Stimulated activated CD4-positive, alpha-beta T cell treated with anti-CD3 and anti-CD28 coated beads, Interleukin-15, amount 100 ng/mL, for 48 hours (primary cell): Measurements from ENCODE around the gene TTC28.

Experiments
- DNase-seq, 2 donors: peaks; one replicate each; pipeline ENCODE4 v3.0.0-alpha.2; 2020; ENCODE audit warnings: low read depth in 2 of 2

Gene TTC28

DNA sequence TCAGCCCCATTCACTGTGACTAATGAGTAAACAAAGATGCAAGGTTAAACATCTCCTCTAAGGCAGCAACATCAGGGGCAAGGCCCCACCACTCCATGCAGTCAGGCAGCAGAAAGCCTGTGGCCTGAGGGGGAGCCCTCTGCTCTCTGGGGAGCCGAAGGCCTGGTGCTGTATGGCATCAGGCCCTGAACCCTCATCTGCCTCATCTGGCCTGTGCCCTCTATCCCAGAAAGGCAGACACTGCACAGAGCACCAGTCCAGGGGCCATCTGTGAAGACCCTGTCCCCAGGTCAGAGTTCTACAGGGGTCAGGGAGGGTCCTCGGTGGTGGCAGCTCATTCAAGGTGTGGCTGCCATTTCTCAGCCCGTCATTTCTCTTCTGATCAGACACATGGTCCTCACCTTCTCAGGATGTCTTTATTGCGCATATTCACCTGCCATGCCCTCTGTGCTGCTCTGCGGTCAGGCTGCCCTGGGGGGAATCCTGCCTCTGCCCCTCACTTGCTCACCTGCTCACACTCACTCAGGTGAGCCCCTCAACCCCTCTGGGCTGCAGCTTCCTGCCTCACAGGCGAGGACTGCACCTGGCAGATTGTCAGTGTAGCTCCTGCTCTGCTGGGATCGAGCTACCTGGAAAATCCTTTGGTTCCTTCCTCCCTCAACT, 657.5 kb downstream of the TTC28 start:
- DNase-seq, result no peak

DNA sequence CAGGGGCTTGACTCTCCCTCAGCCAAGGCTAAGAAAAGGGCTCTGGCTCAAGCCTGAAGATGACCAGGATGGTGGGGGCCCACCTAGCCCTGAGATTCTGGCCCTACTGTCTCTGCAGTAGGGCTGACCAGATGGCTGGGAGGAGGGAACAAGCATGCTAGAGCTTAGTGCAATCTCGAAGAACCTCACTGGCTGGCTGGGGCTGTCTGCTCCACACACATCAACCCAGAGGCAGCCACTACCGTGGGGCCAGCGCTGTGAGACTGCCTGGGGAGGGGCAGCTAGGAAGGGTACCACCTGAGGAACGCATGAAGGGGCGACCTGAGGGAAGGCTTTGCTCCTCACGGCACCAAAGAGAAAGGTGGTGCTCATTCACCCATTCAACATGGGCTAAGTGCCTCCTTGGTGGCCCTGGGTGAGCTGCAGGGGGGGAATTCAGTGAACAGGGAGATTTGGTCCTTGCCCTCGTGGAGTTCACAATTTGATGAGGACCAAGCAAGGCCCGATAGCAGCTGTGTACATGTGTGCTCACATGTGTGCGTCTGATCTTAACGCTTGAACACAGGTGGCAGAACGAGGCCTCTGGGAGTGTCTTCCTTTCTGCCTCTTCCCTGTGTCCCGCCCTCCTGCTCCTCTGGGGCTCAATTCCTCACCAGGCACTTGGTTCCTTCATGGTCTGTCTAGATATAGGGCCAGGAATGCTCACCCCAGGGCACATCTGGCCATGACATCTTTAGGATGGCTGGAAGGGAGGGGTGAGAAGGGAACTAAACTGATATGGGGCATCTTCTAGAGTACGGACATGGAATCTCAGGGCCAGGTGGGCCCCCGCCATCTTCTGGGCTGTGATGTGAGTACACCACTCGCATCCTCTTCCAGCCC, 658.3 kb downstream of the TTC28 start:
- no peak for DNase-seq

DNA sequence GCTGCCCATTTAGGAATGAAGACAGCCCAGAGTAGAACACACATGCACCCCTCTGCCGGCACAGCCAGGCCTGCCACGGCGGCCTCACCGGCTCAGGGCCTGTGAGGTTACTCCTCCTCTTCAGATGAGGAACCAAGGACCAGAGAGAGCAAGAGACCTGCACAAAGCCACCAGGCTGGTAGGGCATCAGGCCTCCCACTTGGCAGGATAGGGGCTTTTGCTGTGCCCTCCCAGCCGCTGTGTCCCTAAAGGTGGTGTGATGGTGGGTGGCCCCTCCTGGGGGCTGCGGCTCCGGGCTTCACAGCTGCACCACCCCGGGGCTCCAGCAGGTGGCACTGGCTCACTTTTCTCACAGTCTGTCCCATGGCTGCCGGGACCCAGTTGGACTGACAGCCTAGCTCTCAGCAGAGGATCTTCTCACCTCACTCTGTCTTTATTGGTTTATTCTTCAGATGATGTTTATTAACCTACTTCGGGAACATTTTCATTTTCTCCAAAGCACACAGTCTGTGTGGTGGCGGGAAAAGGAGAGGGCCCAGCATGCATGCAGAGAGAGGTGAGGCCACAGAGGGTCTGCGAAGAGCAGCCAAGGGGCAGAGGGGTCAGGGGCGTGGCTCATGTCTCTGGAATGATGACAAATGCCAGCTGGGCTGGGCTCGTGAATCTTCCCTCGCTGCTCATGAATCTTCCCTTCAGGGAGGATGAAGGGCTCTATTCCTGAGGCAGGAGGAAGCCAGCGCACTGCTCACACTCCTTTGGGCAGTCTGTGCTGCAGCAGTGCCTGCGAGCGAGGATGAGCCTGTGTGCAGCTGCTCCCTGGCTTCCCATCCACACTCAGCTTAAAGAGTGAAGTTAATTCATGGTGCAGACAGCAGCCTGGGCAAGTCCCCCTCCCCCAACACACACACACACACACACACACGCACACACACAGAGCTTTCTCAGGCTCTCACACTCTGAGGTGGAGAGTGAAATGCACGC, 659.5 kb downstream of the TTC28 start:
- DNase-seq, result peak; percentile 37 to 49

DNA sequence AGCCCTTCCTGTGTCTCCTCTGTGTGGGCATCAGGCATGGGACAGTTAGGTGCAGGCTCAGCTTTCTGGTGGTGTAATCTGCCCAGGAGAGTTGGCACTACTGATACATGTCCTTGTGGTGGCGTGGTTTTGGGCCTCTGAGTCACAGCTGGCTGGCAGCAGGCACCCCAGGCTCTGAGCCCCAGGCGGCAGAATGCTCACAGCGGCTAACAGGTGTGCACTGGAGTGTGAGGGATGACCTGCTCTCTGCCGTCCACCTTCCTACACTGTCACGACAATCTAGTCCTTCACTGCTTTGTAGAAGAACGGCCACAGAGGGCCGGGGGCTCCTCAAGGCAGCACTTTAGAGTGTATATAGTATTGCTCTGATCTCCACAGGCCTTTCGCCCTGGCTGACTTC, 660.3 kb downstream of the TTC28 start:
- DNase-seq, result no peak

DNA sequence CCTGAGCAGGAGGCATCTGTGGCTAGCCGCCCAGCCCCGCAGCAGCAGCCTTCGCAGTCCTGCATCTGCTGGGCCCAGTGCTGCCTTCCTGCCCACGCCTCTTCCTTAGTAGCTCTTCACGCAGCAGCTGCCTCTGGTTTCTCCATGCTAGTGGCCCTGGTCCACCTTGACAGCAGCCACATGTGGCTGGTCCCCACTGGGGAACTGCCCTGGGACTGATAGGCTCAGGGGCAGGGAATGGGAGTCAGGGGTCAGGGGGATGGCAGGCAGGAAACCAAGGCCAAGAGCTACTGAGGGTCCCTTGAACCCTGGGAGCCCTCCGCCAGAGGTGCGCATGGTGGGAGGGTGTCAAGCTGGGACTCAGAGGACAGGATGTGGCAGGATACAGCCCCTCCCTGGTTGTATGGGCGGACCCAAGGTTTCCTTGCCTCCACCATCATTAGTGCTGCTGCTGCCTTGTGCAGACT, 661.1 kb downstream of the TTC28 start:
- no peak for DNase-seq

DNA sequence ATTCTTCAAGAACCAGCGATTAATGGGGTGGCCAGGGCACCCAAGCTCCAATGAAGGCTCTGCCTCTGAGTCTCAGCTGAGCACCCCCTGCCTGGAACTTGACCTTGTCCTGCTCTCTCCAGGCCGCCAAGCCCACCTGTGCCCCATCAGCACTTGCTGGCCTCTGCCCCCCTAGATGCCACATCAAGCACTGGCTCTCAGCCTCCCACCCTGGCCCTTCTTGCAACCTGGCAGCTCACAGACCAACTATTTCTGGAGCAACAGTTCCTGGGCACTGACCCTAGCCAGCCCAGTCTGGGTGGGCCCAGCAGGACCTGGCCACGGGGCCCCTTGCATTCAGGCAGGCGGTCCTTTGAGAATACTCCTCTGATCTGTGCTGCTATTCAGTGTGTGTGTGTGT, 661.8 kb downstream of the TTC28 start:
- DNase-seq, result no peak

DNA sequence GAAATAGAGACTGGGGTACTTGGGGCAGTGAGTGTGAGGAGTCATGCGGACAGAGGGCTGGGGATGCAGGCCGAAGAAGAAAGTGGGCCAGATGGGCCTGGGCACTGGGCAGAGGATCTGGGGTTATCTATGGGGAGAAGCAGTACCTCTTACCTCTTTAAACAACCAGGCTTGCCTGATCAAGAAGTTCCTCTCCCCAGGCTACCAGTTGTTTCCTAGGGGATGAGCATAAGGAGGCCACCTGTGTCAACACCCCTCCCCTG, 662.2 kb downstream of the TTC28 start:
- no peak for DNase-seq

DNA sequence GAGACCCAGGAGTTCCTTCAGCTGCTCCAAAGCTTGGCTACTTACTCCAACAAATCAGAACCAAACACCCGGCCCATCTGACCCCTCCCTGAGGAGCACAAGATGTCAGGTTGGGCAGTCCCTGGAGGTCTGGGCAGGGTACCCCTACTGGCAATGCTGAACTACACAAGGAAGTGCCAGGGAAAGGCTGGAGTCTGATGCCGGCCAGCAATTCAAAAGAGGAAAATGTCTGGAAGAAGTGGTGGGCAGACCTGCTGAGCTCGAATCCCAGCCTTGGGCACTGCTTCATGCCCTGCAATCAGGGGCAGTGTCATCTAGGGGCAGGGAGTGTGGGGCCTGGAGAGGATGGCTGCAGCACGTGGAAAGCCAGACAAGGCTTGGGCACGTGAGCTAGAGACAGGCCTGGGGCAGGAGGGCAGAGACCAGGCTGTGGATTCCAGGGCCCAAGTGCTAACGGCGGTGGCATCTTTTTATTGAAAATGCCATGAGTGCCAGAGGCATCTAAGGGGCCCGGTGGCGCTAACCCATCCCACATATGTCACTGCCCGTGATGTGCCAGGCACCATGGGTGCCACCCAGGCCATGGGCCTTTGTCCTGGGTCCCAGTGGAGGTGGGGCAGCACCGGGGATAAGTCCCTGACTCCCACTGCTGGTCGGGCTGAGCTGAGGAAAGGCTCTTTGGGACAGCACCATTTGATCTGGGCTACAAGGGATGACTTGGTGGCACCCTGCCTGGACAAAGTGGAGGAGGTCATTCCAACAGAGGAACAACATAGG, 662.7 kb downstream of the TTC28 start:
- no peak for DNase-seq

DNA sequence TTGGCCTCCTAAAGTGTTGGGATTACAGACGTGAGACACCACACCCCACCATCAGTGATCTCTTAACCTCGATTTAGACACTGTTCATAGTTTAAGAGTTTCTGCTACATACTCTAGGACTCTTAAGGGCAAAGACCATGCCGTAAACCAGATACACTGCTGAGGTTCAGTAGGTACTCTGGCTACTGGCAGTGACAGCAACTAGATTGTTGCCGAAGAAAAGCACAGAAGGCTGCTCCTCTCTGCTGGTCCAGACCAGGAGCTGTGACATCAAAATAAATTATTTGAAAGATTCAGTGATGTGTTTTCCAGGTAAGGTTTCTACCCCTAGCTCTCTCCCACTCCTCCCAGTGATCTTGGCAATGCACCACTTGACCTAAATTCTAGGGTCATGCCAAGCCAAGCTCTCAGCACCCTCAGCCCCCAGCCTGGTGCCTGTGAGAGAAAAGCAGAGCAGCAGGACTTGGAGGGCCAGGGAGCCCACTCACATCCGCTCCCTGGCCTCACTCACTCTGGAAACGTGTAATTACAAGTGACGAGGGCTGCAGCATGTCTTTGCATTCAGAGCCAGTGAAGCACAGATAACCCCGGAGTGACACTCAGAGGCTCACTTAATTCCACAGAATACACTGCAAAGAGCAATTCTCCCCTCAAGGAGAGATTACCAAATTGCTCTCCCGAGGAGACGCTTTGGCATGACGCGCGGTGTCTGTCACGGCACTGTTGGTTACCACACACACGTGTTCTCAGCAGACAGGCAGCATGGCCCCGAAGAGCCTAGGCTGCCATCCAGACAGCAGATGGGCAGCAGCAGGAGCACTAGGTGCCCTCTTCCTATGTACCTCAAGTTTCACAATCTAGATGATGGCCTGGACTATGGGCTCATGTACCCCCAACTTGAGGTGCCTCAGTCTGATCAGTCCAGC, 663.7 kb downstream of the TTC28 start:
- no peak for DNase-seq

DNA sequence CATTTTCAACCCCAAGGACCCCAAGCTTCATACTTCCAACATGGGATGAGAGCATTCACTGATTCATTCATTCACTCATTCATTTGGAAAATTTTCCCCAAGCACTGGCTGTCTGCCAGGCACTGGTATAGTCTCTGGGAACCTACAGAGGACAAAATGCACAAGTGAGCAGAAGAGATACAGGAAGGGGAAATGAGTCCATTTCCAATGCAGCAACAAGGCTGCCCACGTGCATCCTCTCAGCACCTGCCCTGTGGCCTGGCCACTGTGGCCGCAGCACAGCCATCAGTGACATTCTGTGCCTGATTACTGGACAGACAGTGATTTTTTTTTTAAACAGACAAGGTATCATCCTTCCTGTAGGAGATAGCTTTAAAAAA, 664.6 kb downstream of the TTC28 start:
- DNase-seq, result no peak

DNA sequence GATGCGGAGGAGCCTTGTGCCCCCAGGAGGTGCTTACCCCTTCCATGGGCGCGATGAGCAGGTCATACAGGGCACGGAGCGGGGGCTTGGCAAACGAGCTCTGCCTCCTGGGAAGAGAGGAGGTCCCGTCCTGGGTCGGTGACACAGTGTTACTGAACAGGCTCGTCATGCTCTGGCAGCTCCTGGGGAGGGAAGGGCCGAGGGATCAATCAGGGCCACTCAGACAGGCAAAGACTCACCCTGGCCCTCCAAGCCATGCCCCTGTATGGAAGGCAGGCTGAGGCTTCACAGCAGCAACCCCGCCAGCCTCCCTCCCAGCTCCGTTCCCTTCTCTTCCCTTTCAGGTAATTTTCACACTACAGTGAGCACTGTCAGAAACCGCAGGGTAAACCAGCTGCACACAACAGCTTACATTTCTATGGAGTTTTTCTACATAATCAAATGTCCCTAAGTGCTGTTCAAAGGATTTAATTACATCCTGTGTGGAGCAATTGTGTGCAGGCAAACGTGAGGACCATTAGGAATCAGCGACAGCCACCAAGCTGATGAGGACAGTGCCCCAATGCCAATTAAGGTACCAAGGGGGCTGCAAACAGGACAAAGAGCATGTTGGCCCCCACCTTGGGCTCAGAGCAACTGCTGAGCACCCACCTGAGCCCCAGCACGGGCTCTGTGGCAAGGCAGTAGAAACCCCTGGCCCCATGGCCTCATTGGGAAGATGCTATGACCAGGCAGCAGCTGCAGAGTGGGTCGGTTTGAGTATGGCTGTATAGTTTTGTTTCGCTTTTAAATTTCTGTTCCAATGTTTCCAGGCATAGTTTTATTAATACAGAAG, 665.2 kb downstream of the TTC28 start:
- DNase-seq, result no peak

DNA sequence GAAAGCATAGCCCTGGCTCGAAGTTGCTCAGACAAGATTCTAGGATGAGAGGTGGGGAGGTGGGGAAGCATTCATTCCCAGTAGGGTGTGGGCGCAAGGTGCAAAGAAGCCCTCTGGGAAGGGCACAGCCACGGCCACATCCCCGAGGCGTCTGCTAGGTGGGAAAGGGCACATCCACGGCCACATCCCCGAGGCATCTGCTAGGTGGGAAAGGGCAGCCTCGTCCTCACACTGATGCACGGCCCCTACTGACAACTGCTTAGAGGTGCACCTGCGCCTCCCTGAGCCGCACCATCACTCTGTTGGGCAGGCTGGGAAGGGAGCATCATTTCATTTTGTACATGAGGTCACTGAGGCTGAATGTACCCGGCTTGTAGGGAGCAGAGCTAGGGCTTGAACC, 666.0 kb downstream of the TTC28 start:
- DNase-seq, result no peak

DNA sequence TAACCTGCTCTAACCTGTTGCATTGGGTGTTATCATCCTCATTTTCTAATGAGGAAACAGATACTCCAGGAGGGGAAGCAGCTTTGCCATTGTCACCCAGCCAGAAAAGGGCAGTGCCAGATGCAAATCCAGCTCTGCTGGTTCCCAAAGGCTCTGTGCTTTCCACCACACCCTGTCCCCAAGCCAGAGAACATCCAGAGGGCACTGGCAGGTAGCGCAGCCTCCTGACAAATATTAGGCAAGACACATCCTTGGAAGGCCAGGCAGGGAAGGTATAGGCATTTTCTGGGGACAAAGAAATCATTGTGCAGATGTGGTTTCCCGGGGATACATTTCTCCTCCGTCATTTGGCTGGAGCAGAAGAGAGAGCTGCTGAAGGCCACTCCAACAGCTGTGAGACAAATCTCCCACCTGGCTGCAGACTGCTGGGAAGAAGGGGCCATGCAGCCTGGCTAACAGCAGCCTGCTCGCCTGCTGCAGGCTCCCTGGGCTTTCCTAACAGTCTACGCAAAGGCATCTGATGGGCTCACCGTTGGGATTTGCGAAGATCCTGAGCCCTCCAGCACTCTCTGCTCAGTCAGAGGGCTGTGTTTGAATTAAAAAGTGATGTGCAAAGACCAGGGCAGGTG, 666.7 kb downstream of the TTC28 start:
- no peak for DNase-seq

DNA sequence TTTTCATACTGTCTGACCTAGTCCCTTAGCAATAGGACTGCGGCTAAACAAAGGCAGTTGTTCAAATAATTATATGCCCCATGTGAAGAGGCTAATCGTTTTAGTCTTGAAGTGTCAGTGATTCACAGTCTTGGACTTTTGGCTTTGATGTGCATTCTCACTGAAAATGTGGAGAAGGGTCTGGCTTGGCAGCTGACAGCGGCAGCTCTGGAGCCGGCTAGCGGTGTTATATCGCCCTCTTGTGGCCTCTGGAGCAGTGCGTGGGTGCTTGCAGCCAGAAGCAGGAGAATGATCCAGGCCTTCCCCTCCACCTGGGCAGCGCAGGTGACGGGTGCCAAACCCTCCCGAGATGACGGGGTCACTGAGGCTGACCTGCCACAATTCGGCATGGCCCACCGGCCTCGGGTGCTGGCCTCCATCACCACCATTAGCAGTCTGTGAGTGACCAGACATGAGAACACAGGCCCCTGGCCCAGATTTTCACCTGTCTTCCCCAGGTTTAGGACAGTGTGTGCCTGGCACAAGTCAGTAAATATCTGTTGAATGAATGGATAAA, 670.3 kb downstream of the TTC28 start:
- peak; percentile 56 to 72 for DNase-seq

DNA sequence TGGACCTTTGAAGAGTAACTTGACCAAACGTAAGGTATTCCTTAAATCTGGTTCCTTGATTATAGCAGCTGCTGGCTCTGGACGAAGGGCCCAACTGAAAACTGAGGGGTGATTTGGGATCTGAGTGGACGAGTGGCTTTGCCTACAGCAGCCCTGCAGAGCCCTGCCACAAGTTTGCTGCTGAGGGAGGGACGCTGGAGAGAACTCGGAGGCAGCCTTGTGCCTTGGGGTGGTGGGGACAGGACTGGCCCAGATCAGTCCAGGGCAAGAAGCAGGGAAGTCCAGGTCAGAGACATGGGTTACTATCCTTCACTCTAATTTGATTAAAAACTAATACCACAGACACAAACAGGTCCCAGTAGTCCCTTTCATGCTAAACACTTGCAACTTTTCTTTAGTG, 671.0 kb downstream of the TTC28 start:
- no peak for DNase-seq

DNA sequence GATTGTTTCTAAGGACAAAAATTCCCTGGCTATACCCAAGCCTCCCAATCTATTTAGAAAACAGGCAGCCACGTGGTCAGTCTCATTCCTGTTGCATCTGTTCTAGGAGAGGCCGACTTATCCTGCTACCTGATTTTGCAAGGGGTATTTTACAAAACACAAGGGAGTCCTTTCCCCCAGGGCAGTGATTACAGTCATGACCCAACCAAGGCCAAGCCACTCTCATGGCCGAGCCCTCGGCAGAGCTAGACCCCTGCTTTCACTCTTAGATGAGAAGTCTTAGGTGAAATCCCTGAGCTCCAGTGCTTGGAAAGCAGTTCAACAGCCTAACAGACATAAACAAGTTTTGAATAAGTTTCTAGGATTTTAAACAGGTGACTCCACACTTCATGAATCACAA, 671.6 kb downstream of the TTC28 start:
- DNase-seq, result no peak

DNA sequence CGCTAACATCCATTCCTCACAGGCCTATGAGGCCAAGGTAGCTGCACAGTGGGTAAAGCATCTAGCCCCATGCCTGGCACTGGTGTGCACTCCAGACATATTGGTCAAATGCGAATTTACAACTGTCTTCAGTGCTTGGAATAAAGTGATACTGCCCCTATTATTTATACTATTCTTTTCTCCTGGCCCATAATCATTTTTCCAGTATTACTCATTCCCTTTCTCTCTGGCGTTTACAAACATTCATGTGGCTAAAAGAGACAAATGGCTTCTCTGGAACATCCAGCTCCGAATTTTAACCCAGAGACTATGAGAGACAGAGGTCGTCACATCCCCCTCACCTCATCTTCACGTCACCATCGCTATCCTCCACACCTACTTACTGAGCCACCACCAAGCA, 673.4 kb downstream of the TTC28 start:
- DNase-seq, result no peak

DNA sequence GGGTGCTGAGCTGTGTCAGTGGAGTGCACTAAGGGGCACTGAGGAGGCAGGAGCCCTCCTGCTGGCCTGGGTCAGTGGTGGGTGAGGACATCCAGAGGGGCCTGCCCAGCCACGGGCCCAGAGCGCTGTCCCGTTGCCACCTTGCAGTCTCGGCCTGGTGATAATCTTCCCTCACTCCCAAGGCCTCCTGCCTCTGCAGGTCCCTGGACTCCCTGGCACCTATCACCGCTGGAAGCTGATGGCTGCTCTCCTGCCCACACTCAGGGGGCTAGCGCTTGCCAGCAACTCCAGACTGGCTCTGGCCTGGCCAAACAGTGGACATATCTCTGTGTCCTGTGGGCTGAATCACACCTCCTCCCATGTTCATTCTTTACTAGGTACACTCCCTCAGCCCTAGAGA, 674.1 kb downstream of the TTC28 start:
- no peak for DNase-seq

DNA sequence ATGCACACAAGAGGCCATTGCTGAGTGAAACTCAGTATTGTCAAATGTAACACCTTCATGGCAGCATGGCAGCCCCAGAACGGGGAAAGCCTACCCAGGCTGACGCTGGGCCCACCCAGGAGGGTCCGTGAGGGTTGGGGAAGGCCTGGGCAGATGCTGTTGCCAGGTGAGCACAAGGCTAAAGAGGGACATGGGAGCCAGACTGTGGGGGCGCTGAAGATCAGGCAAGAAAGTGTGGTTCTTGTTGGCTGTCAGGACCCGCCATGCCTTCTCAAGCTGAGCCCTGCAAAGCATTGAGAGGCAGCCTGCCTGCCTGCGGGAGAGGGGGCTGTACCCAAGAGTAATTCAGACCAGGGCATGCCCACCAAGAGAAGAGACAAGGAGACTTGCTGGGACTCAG, 675.6 kb downstream of the TTC28 start:
- no peak for DNase-seq
